ENCODE results near the gene LRRC8A.

LRRC8A gene

DNA sequence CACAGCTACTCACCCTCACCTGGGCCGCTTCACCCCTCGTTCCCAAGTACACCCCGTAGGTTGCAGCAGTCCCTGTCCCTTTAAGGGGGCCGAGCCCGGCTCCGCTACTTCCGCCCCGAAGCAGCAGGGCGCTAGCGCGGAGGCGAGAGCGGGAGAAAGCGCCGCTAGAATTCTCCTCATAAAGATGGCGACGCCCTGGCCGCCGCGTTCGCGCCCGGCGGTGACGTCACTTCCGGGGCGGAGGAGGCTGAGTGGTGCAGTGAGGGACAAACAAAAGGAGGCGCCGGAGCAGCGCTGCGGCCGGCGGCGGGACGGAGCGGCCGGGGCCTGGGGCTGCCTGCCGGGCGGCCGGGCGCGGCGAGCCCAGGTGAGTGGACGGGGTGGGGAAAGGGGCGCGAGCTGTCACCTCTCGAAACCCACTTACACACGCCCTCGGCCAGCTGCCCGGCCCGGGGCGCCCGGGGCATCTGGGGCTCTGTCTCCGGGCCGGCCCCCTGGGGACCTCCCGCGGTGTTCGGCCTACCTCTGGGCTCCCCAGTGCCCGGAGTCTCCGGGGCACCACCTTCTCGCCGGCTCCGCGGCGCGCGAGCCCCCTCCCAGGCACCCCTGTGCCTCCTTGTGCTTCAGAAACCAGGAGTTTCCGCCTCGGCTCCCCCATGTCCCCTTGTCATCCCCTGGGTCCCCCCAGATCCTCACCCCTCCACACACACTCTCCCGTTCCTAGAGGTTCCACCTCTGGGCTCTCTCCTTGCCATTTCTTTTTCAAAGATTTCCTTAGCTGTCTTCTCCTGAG, at the start of gene LRRC8A, which contains the start of gene KYAT1:
LRRC8A (plus strand) TSS at position 250 of the 793 bp plus-strand sequence. CDS start 25,032 bp downstream, outside the sequence.
KYAT1 (minus strand) TSS at position 67 of the 793 bp plus-strand sequence. CDS start 36,545 bp downstream, outside the sequence.
- H3K4me3 ChIP-seq (ENCODE audit: severe bottlenecking) = peak within 1 kb of the TSS; percentile 94
- H3K4me1 ChIP-seq (ENCODE audit: insufficient read depth, poor library complexity, severe bottlenecking) = peaks cover 11% of the 10 kb centered on the region
- DNase-seq (ENCODE audit: low spot score) = peak; percentile 94
- TF ChIP-seq, protein P1, sequence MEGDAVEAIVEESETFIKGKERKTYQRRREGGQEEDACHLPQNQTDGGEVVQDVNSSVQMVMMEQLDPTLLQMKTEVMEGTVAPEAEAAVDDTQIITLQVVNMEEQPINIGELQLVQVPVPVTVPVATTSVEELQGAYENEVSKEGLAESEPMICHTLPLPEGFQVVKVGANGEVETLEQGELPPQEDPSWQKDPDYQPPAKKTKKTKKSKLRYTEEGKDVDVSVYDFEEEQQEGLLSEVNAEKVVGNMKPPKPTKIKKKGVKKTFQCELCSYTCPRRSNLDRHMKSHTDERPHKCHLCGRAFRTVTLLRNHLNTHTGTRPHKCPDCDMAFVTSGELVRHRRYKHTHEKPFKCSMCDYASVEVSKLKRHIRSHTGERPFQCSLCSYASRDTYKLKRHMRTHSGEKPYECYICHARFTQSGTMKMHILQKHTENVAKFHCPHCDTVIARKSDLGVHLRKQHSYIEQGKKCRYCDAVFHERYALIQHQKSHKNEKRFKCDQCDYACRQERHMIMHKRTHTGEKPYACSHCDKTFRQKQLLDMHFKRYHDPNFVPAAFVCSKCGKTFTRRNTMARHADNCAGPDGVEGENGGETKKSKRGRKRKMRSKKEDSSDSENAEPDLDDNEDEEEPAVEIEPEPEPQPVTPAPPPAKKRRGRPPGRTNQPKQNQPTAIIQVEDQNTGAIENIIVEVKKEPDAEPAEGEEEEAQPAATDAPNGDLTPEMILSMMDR (IDR thresholded peaks at IDR 0.05; ENCODE audit: poor library complexity, severe bottlenecking) = no peak
- H3K36me3 ChIP-seq (ENCODE audit: low read depth) = peaks cover 38% of the 10 kb centered on the region
- peak within 1 kb of the TSS; percentile 91 for H3K27ac ChIP-seq (ENCODE audit: poor library complexity, severe bottlenecking)
- H3K9me3 ChIP-seq (ENCODE audit: severe bottlenecking) = no peaks in the 10 kb centered on the region
- no peaks in the 10 kb centered on the region for H3K27me3 ChIP-seq (ENCODE audit: insufficient read depth, poor library complexity, severe bottlenecking)
- ATAC-seq (ENCODE audit: low read depth) = peak; percentile 87

DNA sequence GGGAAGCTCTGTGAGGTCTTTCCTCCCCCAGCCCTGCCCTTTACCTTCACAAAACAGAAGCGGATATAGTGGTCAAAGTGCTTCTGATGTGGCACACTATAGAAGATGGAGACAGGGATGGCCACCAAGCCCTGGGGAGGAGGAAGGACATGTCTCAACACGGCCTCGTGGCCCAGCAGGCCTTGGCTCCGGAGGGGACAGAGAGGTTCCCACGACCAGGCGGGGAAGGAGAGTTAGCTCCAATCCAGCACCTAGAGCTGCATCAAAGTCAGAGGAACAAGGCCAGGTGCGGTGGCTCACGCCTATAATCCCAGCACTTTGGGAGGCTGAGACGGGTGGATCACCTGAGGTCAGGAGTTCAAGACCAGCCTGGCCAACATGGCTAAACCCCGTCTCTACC, 48.2 kb upstream of the LRRC8A start:
- ATAC-seq (ENCODE audit: low read depth) = no peak
- Histone ChIP-seq H3K9me3 (ENCODE audit: severe bottlenecking) (no peaks in the 10 kb centered on the region), H3K27me3 (ENCODE audit: insufficient read depth, poor library complexity, severe bottlenecking) (no peaks in the 10 kb centered on the region), H3K4me1 (ENCODE audit: insufficient read depth, poor library complexity, severe bottlenecking) (no peaks in the 10 kb centered on the region), H3K27ac (ENCODE audit: poor library complexity, severe bottlenecking) (no peak overlapping the region), H3K4me3 (ENCODE audit: severe bottlenecking) (no peak overlapping the region), H3K36me3 (ENCODE audit: low read depth) (peaks cover 19% of the 10 kb centered on the region)
- no peak for DNase-seq (ENCODE audit: low spot score)
- TF ChIP-seq, protein P1 (IDR thresholded peaks at IDR 0.05; ENCODE audit: poor library complexity, severe bottlenecking) = no peak

DNA sequence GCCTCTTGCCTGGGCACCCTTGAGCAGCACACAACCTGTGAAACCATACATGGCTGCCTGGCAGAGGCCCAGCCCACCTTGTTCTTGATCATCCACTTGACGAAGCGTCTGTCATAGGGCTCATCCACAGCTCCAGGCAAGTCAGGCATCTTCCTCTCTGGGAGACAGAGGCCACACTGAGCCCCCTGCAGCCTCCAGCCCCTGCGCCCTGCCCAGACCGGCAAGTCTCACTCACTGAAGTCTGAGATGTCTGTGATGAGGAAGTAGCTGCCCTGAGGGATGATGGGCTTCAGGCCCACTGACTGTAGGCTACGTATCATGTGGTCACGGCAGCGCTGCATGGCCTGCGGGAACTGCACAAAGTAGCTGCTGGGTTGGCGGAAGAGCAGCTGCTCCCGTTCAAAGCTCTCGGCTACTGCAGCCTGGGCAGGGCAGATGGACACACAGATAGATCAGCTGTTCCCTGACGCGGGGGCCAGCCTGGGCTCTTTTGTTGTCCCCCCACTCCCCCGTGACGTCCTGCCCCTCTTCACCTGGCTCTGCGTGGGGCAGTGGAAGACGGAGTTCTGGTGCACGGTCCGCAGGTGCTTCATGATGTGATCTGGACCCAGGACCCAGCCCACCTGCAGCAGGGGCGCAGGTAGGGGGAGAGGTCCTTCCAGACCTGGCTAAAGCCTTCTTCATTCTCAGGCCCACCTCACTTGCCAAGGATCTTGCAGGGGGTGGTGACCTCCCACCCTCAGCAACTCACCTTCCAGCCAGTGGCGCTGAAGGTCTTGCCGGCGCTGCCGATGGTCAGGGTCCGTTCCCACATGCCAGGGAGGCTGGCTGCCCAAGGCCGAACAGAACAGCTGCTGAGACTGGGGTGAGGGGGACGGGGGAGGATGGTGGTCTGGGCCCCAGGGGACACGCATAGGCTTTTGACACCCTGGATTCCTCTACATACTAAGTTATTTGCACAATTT, 46.4 kb upstream of the LRRC8A start:
- H3K36me3 ChIP-seq (ENCODE audit: low read depth) = peaks cover 36% of the 10 kb centered on the region
- no peak overlapping the region for H3K4me3 ChIP-seq (ENCODE audit: severe bottlenecking)
- TF ChIP-seq, protein P1 (IDR thresholded peaks at IDR 0.05; ENCODE audit: poor library complexity, severe bottlenecking) = no peak
- no peak overlapping the region for H3K27ac ChIP-seq (ENCODE audit: poor library complexity, severe bottlenecking)
- ATAC-seq (ENCODE audit: low read depth) (no peak), DNase-seq (ENCODE audit: low spot score) (no peak)
- H3K9me3 ChIP-seq (ENCODE audit: severe bottlenecking) = no peaks in the 10 kb centered on the region
- no peaks in the 10 kb centered on the region for H3K4me1 ChIP-seq (ENCODE audit: insufficient read depth, poor library complexity, severe bottlenecking)
- no peaks in the 10 kb centered on the region for H3K27me3 ChIP-seq (ENCODE audit: insufficient read depth, poor library complexity, severe bottlenecking)

DNA sequence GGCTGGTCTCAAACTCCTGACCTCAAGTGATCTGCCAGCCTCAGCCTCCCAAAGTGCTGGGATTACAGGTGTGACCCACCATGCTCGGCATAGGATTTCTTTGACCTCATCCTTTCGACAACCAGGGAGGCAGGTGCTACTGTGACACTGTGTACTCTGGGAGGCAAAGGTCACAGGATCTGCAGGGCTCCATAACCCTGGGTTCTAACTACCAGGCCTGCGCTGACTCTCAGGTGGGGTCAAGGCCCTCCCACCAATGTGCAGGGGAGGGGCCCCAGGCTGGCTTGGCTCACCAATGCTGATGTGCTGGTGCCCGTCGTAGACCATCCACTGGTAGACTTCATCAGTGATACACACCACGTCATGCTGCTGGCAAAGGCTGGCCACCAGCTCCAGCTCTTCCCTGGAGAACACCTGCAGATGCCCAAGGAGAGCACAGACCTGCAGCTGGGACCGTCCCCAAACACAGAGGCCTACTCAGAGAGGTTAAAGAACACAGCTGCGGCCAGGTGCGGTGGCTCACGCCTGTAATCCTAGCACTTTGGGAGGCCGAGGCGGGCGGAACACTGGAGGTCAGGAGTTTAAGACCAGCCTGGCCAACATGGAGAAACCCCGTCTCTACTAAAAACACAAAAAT, 45.3 kb upstream of the LRRC8A start:
- Histone ChIP-seq H3K4me1 (ENCODE audit: insufficient read depth, poor library complexity, severe bottlenecking) (no peaks in the 10 kb centered on the region), H3K27ac (ENCODE audit: poor library complexity, severe bottlenecking) (no peak overlapping the region), H3K27me3 (ENCODE audit: insufficient read depth, poor library complexity, severe bottlenecking) (no peaks in the 10 kb centered on the region), H3K36me3 (ENCODE audit: low read depth) (peaks cover 41% of the 10 kb centered on the region), H3K4me3 (ENCODE audit: severe bottlenecking) (no peak overlapping the region), H3K9me3 (ENCODE audit: severe bottlenecking) (no peaks in the 10 kb centered on the region)
- TF ChIP-seq, protein P1 (IDR thresholded peaks at IDR 0.05; ENCODE audit: poor library complexity, severe bottlenecking) = no peak
- ATAC-seq (ENCODE audit: low read depth) (no peak), DNase-seq (ENCODE audit: low spot score) (no peak)

Measured in RWPE2 (cell line).